Medulla oblongata (tissue), 1 donor: ENCODE results near the gene MRPL54.

ENCODE experiments used
- DNase-seq: peaks from one replicate; pipeline ENCODE4 v3.0.0-alpha.2; 2015; ENCODE audit errors: extremely low spot score

Gene MRPL54

GRCh38 chr19:3784607-3785450, 22.3 kb downstream of the MRPL54 start:
- DNase-seq, result no peak

DNA sequence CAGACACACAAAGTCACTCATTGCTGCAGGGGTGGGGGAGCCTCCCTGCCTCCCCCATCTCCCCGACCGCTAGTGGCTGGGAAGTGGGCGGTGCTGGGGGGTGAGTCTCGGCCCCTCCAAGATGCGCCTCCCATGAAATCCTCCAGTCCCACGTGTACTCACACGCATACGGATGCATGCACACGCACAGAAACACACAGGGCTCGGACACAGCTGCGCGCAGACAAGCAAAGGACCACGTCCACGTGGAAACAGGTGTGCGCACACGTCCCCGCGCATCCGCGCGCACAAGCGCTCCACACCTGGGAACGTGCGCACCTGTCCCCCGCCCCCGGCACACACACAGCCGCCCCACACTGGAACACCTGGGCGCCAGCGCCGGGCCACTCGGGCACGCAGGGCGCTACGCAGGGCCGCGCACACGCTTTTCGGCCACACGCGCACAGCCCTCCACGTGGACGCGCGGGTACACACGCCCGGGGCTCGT, 23.0 kb downstream of the MRPL54 start:
- DNase-seq, result no peak

- no peak for DNase-seq
These were observed 23.7 kb downstream of the MRPL54 start, which contains the start of gene MATK for GRCh38 chr19:3785938-3786824. Gene MATK, minus strand, starts transcription at chr19:3786381. Its CDS starts 1,246 bp downstream, at chr19:3785135.

DNA sequence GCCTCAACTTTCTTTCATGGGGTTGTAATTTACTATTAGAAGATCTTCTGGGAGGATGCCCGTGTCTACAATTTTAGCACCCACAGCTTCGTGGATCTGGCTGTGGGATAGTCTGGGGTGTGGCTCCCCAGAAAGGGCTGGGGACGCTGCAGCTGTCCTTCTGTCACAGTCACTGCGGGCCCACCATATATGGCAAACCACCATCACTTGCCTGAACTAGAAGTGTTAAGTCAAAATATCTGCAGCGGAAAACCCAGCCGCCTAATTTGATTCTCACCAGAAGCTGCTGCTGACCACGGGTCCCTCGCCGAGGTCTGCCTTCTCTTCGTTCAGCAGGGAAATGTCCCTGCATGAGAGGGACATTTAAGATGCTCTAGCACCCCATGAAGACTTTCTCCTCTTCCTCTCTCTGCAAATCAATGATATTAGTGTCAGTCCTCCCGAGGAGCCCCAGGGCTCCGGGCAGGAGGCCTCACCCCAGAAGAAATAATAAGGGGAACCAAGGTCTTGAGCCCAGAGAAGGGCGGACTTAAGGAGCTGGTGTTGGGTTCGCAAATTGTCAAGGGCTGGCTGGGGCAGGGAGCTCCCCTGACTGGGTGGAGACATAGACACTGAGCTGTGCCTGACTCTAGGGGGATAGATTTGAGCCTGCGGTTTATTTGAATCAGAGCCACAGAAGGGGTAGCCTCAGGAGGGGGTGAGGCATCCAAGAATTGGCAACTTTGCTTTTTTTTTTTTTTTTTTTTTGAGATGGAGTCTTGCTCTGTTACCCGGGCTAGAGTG, 26.7 kb downstream of the MRPL54 start:
- DNase-seq, result no peak

- no peak for DNase-seq
These were observed 27.8 kb downstream of the MRPL54 start for GRCh38 chr19:3790209-3790734.

GRCh38 chr19:3790941-3791340, 28.5 kb downstream of the MRPL54 start:
- no peak for DNase-seq

DNA sequence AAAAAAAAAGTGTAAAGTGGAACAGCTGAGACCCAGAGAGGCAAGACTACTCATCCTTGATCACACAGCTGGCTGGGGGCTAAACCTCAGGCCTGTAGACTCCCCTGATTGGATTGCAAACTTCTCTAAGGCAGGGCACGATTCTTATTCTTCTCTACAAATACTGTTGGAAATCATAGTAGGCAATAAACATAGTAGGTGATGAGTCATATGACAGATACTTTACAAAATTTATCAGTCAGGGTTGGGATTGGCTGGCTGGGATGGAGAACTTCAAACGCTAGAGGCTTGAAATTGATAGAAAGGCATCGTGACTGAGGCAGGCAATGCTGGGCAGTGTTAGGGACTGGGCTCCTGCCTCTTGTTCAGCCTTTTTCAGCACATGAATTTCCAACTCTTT, 29.6 kb downstream of the MRPL54 start:
- DNase-seq, result no peak

GRCh38 chr19:3793799-3794198, 31.3 kb downstream of the MRPL54 start:
- no peak for DNase-seq

DNA sequence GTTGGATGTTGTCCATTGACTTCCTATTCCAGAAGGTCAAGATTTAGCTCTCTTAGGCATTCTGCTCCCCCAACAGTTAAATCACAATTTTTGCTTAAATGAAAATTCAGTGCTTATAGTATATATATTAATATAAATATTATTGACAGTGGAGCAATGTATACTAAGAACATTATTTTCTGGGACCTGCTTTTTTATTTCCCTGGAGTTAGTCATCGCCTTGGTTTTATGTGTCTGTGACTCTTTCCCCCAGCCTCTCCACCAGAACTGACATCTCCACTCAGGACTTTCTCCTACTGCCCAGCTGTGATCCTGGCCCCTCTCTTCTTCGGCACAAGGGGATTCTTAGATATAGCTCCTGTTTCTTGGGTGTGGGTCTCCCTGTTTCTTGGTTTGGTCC, 33.9 kb downstream of the MRPL54 start:
- no peak for DNase-seq

DNA sequence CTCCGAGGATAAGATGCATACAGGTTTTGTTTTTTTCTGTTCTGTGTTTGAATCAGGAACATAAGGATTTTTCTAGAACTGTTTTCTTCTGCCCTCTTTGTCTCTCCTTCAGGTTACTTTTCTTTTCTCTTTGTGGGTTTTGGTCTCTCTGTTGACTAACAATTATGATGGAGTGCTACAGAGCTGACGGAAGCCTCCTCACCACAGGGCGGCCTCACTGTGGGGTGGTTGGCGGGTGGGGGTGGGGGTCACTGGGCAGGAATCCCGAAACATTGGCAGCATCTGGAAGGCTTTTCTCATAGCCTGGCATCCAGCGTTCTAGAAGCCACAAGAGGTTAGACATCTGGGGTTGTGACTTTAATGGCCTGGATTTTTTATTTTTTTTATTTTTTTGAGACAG, 35.7 kb downstream of the MRPL54 start:
- DNase-seq, result no peak

DNA sequence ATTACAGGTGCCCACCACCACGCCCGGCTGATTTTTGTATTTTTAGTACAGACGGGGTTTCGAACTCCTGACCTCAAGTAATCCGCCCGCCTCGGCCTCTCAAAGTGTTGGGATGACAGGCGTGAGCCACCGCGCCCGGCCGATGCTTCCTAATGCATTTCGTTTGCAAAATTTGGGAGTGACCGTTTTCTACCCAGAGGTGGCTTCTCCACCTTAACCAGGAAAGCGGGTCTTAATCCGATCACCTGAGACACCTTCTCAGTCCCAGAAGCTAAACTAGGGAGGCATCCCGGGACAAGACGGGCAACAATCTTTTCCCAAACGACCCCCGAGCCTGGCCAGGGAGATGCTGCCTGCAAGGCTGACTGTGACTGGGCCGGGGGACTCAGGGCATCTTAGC, 38.5 kb downstream of the MRPL54 start:
- DNase-seq, result no peak

DNA sequence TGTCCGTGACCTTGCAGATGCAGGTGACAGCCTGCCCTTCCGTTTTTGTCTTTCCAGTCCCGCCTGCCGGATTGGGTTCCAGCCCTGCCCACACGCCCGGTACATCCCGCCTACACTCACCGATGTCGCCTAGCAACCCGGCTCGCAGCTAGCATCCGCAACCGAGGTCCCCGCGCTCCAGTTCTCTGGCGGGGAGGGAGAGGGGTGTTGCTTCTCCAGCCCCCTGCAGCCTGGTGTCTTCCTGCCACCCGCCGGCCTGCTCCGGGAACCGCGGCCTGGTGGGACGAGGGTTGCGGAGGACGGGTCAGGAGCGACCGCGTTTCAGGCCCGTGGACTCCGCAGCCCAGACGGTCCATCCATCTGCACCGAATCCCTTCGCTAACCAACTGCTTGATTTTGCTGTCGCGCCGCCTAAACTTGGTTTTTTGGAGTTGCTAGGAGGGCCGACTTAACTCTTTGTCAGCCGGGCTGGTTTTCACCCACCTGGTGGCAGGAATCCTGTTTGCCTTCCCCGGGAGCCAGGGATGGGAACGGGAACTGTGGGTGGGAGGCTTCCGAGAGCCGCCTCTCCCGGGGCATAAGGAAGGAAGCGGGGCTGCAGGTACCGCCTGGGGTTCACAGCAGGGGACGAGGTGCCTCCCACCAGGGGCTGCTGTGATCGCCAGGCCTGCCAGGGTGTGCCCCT, 39.1 kb downstream of the MRPL54 start:
- peak; percentile 5 for DNase-seq

GRCh38 chr19:3803114-3803888, 40.8 kb downstream of the MRPL54 start:
- no peak for DNase-seq

DNA sequence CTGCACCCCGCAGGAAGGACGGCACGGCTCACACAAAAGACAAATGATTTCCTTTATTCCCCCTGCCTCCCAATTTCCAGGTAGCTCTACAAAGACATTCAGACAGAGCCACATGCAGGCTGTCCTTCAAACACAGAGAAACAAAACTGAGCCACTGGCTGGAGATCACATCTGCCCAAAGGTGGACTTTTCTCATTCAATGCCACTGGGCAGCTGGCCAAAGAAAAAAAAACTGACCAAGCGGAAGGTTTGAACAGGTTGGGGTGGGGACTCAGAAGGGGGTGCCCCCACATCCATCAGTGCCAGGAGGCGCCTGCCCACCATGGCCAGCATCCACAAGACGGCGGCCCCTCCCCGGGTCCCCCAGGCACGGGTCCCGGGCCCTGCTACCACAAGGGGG, 41.5 kb downstream of the MRPL54 start:
- no peak for DNase-seq

DNA sequence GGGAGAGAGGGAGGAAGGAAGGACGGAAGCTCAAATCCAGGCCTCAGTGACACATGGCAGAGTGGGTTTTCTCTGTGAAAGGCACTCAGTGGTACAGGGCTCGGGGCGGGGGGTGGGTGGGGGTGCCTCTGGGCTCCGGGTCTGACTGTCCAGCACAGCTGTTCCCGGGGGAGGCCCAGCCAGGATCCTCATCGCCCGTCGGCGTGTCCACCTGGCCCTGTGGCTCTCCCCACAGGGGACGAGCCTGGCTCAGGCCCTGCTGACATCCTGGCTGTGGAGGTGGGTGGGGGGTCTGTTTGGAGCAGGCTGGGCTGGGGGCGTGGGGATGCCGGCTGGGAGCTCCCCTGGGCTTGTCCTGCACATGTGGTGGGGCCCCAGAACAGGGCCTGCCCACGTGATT, 41.9 kb downstream of the MRPL54 start:
- no peak for DNase-seq

- DNase-seq, result no peak
These were observed 43.4 kb downstream of the MRPL54 start for GRCh38 chr19:3805859-3806258.

DNA sequence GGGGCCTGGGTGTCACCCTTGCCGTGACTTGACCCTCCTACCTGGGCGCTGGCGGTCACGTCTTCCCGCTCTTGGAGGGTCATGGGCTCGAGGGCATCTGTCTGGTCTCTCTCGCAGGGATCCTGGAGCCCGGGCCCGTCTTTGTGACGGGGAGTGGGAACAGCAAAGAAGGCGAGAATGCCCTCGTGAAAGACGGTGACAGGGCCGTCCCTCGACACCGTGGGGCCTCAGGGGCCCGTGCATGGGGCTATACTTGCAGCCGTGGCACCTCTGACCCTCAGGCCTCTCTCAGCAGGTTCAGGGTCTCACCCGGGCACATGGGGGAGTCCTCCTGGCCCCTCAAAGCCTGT, 44.6 kb downstream of the MRPL54 start:
- no peak for DNase-seq

DNA sequence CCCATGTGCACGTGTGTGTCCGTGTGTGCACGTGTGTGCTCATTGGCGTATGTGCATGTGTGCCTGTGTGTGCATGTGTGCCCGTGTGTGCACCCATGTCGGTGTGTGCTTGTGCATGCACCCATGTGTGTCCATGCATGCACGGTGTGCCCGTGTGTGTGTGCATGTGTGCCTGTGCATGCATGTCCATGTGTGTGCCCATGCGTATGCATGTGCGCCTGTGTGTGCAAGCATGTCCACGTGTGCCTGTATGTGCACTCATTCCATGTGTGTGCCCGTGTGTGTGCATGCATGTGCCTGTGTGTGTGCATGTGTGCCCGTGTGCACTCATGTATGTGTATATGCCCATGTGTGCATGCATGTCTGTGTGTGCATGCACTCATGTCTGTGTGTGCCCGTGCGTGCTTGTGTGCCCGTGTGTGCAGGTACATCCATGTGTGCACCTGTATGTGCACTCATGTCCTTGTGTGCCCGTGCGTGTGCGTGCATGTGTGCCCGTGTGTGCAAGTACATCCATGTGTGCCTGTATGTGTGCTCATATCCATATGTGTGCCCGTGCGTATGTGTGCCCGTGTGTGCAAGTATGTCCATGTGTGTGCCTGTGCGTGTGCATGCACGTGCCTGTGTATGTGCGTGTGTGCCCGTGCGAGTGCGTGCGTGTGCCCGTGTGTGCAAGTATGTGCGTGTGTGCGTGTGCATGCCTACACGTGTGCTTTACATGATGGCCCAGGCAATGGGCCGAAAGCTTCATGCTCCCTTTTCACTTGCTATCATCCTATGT, 45.3 kb downstream of the MRPL54 start:
- DNase-seq, result no peak

- DNase-seq, result no peak
These were observed 46.1 kb downstream of the MRPL54 start for GRCh38 chr19:3808420-3809143.
